GM19372 (cell line): Measurements from ENCODE around the gene LZTFL1.

Experiments
- ATAC-seq: cut with Tn5 transposase; IDR thresholded peaks from one replicate; pipeline ENCODE4 v1.9.1; 2021; ENCODE audit warnings: mild to moderate bottlenecking, low read depth, moderate library complexity; ENCODE audit not compliant: unreplicated experiment

The LZTFL1 gene

GRCh38 chr3:45841757-45842491, at the start of gene LZTFL1:
TSS of gene LZTFL1 (minus strand) at chr3:45842119. CDS start at chr3:45841991, 128 bp downstream.
- peak; percentile 99 for ATAC-seq

- ATAC-seq = no peak
These were observed 48.5 kb upstream of the LZTFL1 start for GRCh38 chr3:45890405-45890804.

- no peak for ATAC-seq
These were observed 47.4 kb upstream of the LZTFL1 start for GRCh38 chr3:45889337-45889736.

GRCh38 chr3:45887759-45888511, 46.0 kb upstream of the LZTFL1 start:
- no peak for ATAC-seq

- no peak for ATAC-seq
These were observed 45.4 kb upstream of the LZTFL1 start for GRCh38 chr3:45887285-45887684.

GRCh38 chr3:45885979-45886705, 44.2 kb upstream of the LZTFL1 start, which contains the start of gene CCR9:
TSS of gene CCR9 (plus strand) at chr3:45886543. CDS start at chr3:45894934, 8,391 bp downstream.
- ATAC-seq = no peak

GRCh38 chr3:45884368-45885201, 42.7 kb upstream of the LZTFL1 start:
- ATAC-seq = no peak

- no peak for ATAC-seq
These were observed 39.4 kb upstream of the LZTFL1 start for GRCh38 chr3:45881078-45882022.

GRCh38 chr3:45880725-45881077, 38.8 kb upstream of the LZTFL1 start:
- ATAC-seq = no peak

- ATAC-seq = no peak
These were observed 36.2 kb upstream of the LZTFL1 start for GRCh38 chr3:45878124-45878523.

GRCh38 chr3:45874677-45875346, 32.9 kb upstream of the LZTFL1 start:
- no peak for ATAC-seq

- ATAC-seq = no peak
These were observed 31.7 kb upstream of the LZTFL1 start for GRCh38 chr3:45873638-45874037.

- ATAC-seq = no peak
These were observed 31.1 kb upstream of the LZTFL1 start for GRCh38 chr3:45873036-45873435.

GRCh38 chr3:45872569-45872968, 30.6 kb upstream of the LZTFL1 start:
- ATAC-seq = no peak

- ATAC-seq = no peak
These were observed 29.9 kb upstream of the LZTFL1 start for GRCh38 chr3:45871780-45872179.

GRCh38 chr3:45870099-45870498, 28.2 kb upstream of the LZTFL1 start:
- no peak for ATAC-seq

GRCh38 chr3:45869638-45870037, 27.7 kb upstream of the LZTFL1 start:
- ATAC-seq = no peak

GRCh38 chr3:45868650-45869049, 26.7 kb upstream of the LZTFL1 start:
- no peak for ATAC-seq

GRCh38 chr3:45868213-45868612, 26.3 kb upstream of the LZTFL1 start:
- no peak for ATAC-seq
